Neuronal stem cell (in vitro differentiated cells): Measurements from ENCODE around the gene SIRT4.
A peak's percentile ranks its signal among the peaks of the same experiment; 100 is the strongest.
"Not testable (repeated sequence)": the region's sequence is repeated elsewhere in the genome, so short reads cannot be mapped to it uniquely, and the experiment has no call there.

Experiments
- DNase-seq: peaks from one replicate; pipeline ENCODE4 v3.0.0-alpha.2; 2013; ENCODE audit warnings: low spot score
- H2AFZ ChIP-seq: one replicate; pipeline ENCODE4 v1.6.1; 2013; ENCODE audit warnings: mild to moderate bottlenecking, low read length, inconsistent platforms
- H2AK5ac ChIP-seq: 2 replicates; pipeline ENCODE4 v1.6.1; 2013; ENCODE audit warnings: low read depth, mild to moderate bottlenecking, inconsistent platforms, low read length, moderate library complexity, mixed read lengths
- H2BK120ac ChIP-seq: 2 replicates; pipeline ENCODE4 v1.6.1; 2013; ENCODE audit warnings: low read depth, mild to moderate bottlenecking, inconsistent platforms, low read length, moderate library complexity, mixed read lengths
- H2BK12ac ChIP-seq: one replicate; pipeline ENCODE4 v1.6.1; 2013; ENCODE audit warnings: low read length, inconsistent platforms
- H2BK15ac ChIP-seq: 2 replicates; pipeline ENCODE4 v1.6.1; 2013; ENCODE audit warnings: mild to moderate bottlenecking, low read length, inconsistent platforms, mixed read lengths
- H2BK5ac ChIP-seq: one replicate; pipeline ENCODE4 v1.6.1; 2013; ENCODE audit warnings: inconsistent platforms, mild to moderate bottlenecking, low read length, moderate library complexity
- H3K14ac ChIP-seq: one replicate; pipeline ENCODE4 v1.6.1; 2013; ENCODE audit warnings: low read length, inconsistent platforms
- H3K18ac ChIP-seq: 2 replicates; pipeline ENCODE4 v1.6.1; 2013; ENCODE audit warnings: low read length, inconsistent platforms
- H3K23ac ChIP-seq: 2 replicates; pipeline ENCODE4 v1.6.1; 2013; ENCODE audit warnings: low read depth, mild to moderate bottlenecking, mixed read lengths, low read length, inconsistent platforms; ENCODE audit not compliant: poor library complexity
- H3K27ac ChIP-seq: replicated peaks from 3 replicates; pipeline ENCODE4 v1.5.1; 2013; ENCODE audit warnings: low read length, inconsistent platforms
- H3K27me3 ChIP-seq, 3 experiments: 2 replicates each; pipeline ENCODE4 v1.6.1; 2013; ENCODE audit warnings: low read length in 3 of 3, mild to moderate bottlenecking in 2 of 3, inconsistent platforms in 1 of 3, low read depth in 1 of 3, mixed read lengths in 1 of 3, moderate library complexity in 1 of 3; ENCODE audit not compliant: control insufficient read depth in 3 of 3, insufficient read depth in 3 of 3
- H3K36me3 ChIP-seq, 2 donors: replicated peaks in 1 of 2; 2 replicates each; pipeline ENCODE4 v1.6.1; 2013; ENCODE audit warnings: low read length in 2 of 2; ENCODE audit not compliant: control insufficient read depth in 2 of 2, insufficient read depth in 2 of 2
- H3K4ac ChIP-seq: 2 replicates; pipeline ENCODE4 v1.6.1; 2013; ENCODE audit warnings: inconsistent platforms, mild to moderate bottlenecking, low read length, moderate library complexity
- H3K4me1 ChIP-seq, 2 donors: 1 replicate in 1 of 2; 2 replicates in 1 of 2; pipeline ENCODE4 v1.6.1; 2013; ENCODE audit warnings: low read length in 2 of 2, low read depth in 1 of 2; ENCODE audit not compliant: control insufficient read depth in 2 of 2, insufficient read depth in 1 of 2
- H3K4me2 ChIP-seq: one replicate; pipeline ENCODE4 v1.6.1; 2013; ENCODE audit warnings: mild to moderate bottlenecking, low read length, inconsistent platforms; ENCODE audit not compliant: insufficient read depth, poor library complexity, severe bottlenecking
- H3K4me3 ChIP-seq, 2 donors: 2 replicates each; pipeline ENCODE4 v1.5.1; 2013; ENCODE audit warnings: low read length in 2 of 2, mild to moderate bottlenecking in 2 of 2, inconsistent platforms in 1 of 2, moderate library complexity in 1 of 2
- H3K79me1 ChIP-seq: one replicate; pipeline ENCODE4 v1.6.1; 2013; ENCODE audit warnings: low read depth, mild to moderate bottlenecking, inconsistent platforms, low read length, moderate library complexity
- H3K9ac ChIP-seq: one replicate; pipeline ENCODE4 v1.6.1; 2013; ENCODE audit warnings: mild to moderate bottlenecking, low read depth, low read length, inconsistent platforms; ENCODE audit not compliant: poor library complexity
- H3K9me3 ChIP-seq, 2 donors: replicated peaks in 1 of 2; 2 replicates each; pipeline versions ENCODE3 to v1.6.1; 2013; ENCODE audit warnings: low read length in 2 of 2, mild to moderate bottlenecking in 2 of 2, inconsistent platforms in 1 of 2, low read depth in 1 of 2, mixed read lengths in 1 of 2, moderate library complexity in 1 of 2; ENCODE audit not compliant: control insufficient read depth in 2 of 2, insufficient read depth in 1 of 2
- H4K8ac ChIP-seq: one replicate; pipeline ENCODE4 v1.6.1; 2013; ENCODE audit warnings: low read depth, mild to moderate bottlenecking, inconsistent platforms, low read length, moderate library complexity
- H4K91ac ChIP-seq: one replicate; pipeline ENCODE4 v1.6.1; 2013; ENCODE audit warnings: low read length, low read depth, mild to moderate bottlenecking, inconsistent platforms; ENCODE audit not compliant: poor library complexity
- WGBS, 2 donors: extraction: QIAGEN DNeasy Blood & Tissue Kit; methylation state at CpG; one replicate each; pipeline ENCODE4 v1.1.7; 2013; ENCODE audit warnings: missing lambda C conversion rate in 2 of 2, mixed read lengths in 1 of 2; ENCODE audit not compliant: insufficient read length in 2 of 2, insufficient replicate concordance in 1 of 2; ENCODE audit errors: extremely low coverage in 2 of 2; 5-methylcytosine and 5-hydroxymethylcytosine counted together

SIRT4 gene

DNA sequence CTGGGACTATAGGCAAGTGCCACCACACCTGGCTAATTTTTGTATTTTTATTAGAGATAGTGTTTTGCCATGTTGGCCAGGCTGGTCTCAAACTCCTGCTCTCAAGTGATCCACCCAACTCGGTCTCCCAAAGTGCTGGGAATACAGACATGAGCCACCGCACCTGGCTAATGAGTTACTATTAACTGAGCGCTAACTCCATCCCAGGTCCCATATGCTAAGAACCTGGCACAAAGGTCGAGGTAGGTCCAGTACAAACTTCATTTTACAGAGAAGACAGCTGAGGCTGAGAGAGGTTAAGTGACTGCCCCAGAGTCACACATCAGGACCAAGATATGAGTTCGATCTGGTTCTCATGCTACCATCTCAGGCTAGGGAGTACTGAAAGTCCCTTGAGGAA is 29.9 kb downstream of the SIRT4 start:
- Histone ChIP-seq H3K4ac (no peak overlapping the region), H3K27me3 (peaks cover 0 to 6% (median 0%) of the 10 kb centered on the region in 3 experiments), H2BK120ac (no peak overlapping the region), H3K79me1 (no peaks in the 10 kb centered on the region), H3K4me1 (no peaks in the 10 kb centered on the region), H2BK5ac (no peak overlapping the region), H4K8ac (no peak overlapping the region), H3K9me3 (peaks cover 7 to 10% of the 10 kb centered on the region in 2 donors), H3K4me2 (no peak overlapping the region), H3K36me3 (no peaks in the 10 kb centered on the region), H3K27ac (no peak overlapping the region), H3K23ac (no peak overlapping the region), H2AK5ac (no peak overlapping the region), H2BK15ac (no peak overlapping the region), H3K9ac (no peak overlapping the region), H4K91ac (no peak overlapping the region), H3K18ac (no peak overlapping the region), H3K4me3 (no peak overlapping the region), H2AFZ (no peak overlapping the region), H2BK12ac (no peak overlapping the region), H3K14ac (peak overlapping the region; percentile 8)
- DNase-seq: no peak
- WGBS, 2 donors: no CpG with 5 or more reads among the region's 5 CpGs

DNA sequence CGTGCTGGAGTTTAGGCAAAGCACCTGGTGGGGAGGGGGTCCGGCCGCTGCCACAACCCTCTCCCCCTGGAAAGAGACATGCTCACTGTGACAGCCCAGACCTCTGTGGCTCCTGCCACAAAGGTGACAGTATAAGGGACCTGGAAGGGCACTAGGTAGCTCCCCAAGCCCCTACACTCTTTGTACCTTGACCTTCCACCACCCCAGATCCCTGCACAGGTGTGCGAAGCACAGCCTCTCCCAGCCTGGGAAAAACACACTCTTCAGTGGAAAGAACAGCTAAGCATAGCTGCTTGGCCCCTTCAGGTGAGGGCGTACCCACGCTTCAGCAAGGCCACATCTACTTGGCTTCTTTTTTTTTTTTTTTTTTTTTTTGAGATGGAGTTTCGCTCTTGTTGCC is 30.4 kb downstream of the SIRT4 start:
- H3K14ac ChIP-seq: no peak overlapping the region
- H3K27ac ChIP-seq: no peak overlapping the region
- no peak overlapping the region for H3K4ac ChIP-seq
- H3K9me3 ChIP-seq: peaks cover 9 to 15% of the 10 kb centered on the region in 2 donors
- no peak overlapping the region for H3K9ac ChIP-seq
- H2BK120ac ChIP-seq: no peak overlapping the region
- WGBS, 2 donors: no CpG with 5 or more reads among the region's 7 CpGs
- no peak overlapping the region for H3K4me2 ChIP-seq
- H3K23ac ChIP-seq: no peak overlapping the region
- no peak overlapping the region for H2AK5ac ChIP-seq
- H4K91ac ChIP-seq: no peak overlapping the region
- H2AFZ ChIP-seq: no peak overlapping the region
- H3K4me1 ChIP-seq: no peaks in the 10 kb centered on the region
- no peak overlapping the region for H2BK12ac ChIP-seq
- H2BK5ac ChIP-seq: no peak overlapping the region
- H3K27me3 ChIP-seq: peaks cover 0 to 4% (median 0%) of the 10 kb centered on the region in 3 experiments
- H3K79me1 ChIP-seq: no peaks in the 10 kb centered on the region
- H2BK15ac ChIP-seq: no peak overlapping the region
- no peak for DNase-seq
- H3K4me3 ChIP-seq: no peak overlapping the region
- H4K8ac ChIP-seq: no peak overlapping the region
- no peaks in the 10 kb centered on the region for H3K36me3 ChIP-seq
- H3K18ac ChIP-seq: no peak overlapping the region

DNA sequence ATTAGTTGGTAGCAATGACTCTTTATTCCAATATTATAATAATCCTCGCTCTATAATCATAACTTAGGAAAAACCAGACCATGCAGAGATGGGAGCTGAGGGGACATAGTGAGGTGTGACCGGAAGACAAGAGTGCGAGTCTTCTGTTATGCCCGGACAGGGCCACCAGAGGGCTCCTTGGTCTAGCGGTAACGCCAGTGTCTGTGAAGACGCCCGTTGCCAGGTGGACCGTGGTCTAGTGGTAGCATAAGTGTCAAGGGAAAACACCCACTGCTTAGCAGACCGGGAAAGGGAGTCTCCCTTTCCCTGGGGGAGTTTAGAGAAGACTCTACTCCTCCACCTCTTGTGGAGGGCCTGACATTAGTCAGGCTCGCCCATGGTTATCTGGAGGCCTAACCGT is 33.3 kb downstream of the SIRT4 start:
- not testable (repeated sequence) for H3K4me3 ChIP-seq, H3K27me3 ChIP-seq, H3K14ac ChIP-seq, H3K4ac ChIP-seq, H3K27ac ChIP-seq, H3K36me3 ChIP-seq, H3K9ac ChIP-seq, H4K8ac ChIP-seq, H2BK15ac ChIP-seq, H3K23ac ChIP-seq, H3K4me1 ChIP-seq, DNase-seq, H2BK120ac ChIP-seq, H4K91ac ChIP-seq, H2BK12ac ChIP-seq, H2BK5ac ChIP-seq, H2AK5ac ChIP-seq, H3K4me2 ChIP-seq, H3K79me1 ChIP-seq, H3K18ac ChIP-seq
- Histone ChIP-seq H3K9me3 (peaks cover 11 to 22% of the 10 kb centered on the region in 2 donors), H2AFZ (peak overlapping the region; percentile 51)
- WGBS, 2 donors: no CpG with 5 or more reads among the region's 12 CpGs

DNA sequence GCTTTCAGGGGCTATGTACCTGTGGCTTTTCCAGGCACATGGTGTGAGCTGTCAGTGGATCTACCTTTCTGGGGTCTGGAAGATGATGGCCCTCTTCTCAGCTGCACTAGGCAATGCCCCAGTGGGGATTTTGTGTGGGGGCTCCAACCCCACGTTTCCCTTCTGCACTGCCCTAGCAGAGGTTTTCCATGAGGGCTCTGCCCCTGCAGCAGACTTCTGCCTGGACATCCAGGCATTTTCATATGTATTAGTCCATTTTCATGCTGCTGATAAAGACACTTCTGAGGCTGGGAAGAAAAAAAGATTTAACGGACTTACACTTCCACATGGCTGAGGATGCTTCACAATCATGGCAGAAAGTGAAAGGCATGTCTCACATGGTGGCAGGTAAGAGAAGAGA is 34.3 kb downstream of the SIRT4 start:
- not testable (repeated sequence) for H2BK5ac ChIP-seq, H4K91ac ChIP-seq, H2AK5ac ChIP-seq, H3K14ac ChIP-seq, H3K23ac ChIP-seq, H3K4me2 ChIP-seq, H3K36me3 ChIP-seq, H3K79me1 ChIP-seq, H3K4me3 ChIP-seq, H3K27me3 ChIP-seq, DNase-seq, H3K9ac ChIP-seq, H3K4ac ChIP-seq, H3K4me1 ChIP-seq, H2AFZ ChIP-seq, H4K8ac ChIP-seq, H3K27ac ChIP-seq, H2BK120ac ChIP-seq, H2BK15ac ChIP-seq, H3K18ac ChIP-seq
- WGBS, 2 donors: no CpG with 5 or more reads among the region's 2 CpGs
- Histone ChIP-seq H3K9me3 (peaks cover 11 to 22% of the 10 kb centered on the region in 2 donors), H2BK12ac (peak overlapping the region; percentile 41)
